Panc1 (cell line): ENCODE data around the gene NFATC2IP. TPM values are rescaled to one million over a fixed set of nuclear protein-coding genes. Genes with fewer than 3 reads are reported as not detected.

ENCODE experiments used
- ATAC-seq: fragments of 200-7000 bp; cut with Tn5 transposase; 2 replicates; pipeline ENCODE4 v1.9.1; 2020; ENCODE audit warnings: mild to moderate bottlenecking, moderate library complexity
- BruUV-seq: library from RNA; stranded (reverse); fragments of 400-500 nt; replicated peaks from 2 replicates; lab custom pipeline; 2021; lab: Mats Ljungman, UMichigan
- CTCF ChIA-PET: fragments of 300-600 bp; sonication (Branson Sonifier 250); formaldehyde crosslinking; loops from one replicate; lab custom pipeline; 2022; ENCODE audit warnings: antibody characterized with exemption; lab: Charles Lee
- POLR2A ChIA-PET: fragments of 300-600 bp; sonication (Branson Sonifier 250); formaldehyde crosslinking; loops from one replicate; lab custom pipeline; 2022; ENCODE audit warnings: antibody characterized with exemption; lab: Charles Lee
- DNase-seq: peaks from one replicate; pipeline ENCODE4 v3.0.0-alpha.2; 2010; ENCODE audit warnings: low read depth, low spot score
- H3K27ac ChIP-seq: 2 replicates; pipeline ENCODE4 v1.5.1; 2011; ENCODE audit warnings: mild to moderate bottlenecking, low read length, inconsistent platforms
- H3K27me3 ChIP-seq: fragments of 200-500 bp; sonication (Bioruptor generic); 2 replicates; pipeline ENCODE4 v1.6.0; 2014; ENCODE audit warnings: low read length, inconsistent platforms; ENCODE audit not compliant: control insufficient read depth, insufficient read depth
- H3K36me3 ChIP-seq: fragments of 200-500 bp; sonication (Bioruptor generic); 2 replicates; pipeline ENCODE4 v1.5.1; 2014; ENCODE audit warnings: inconsistent platforms, mild to moderate bottlenecking, low read length, moderate library complexity; ENCODE audit not compliant: control insufficient read depth, insufficient read depth
- H3K4me1 ChIP-seq: 2 replicates; pipeline ENCODE4 v1.5.1; 2011; ENCODE audit warnings: inconsistent platforms, mild to moderate bottlenecking, low read length, moderate library complexity; ENCODE audit not compliant: control insufficient read depth, insufficient read depth
- H3K4me3 ChIP-seq, 2 experiments: 2 replicates each; pipeline ENCODE4 v1.5.1; 2011 to 2012; ENCODE audit warnings: low read depth in 2 of 2, low read length in 2 of 2, mild to moderate bottlenecking in 2 of 2, inconsistent platforms in 1 of 2, moderate library complexity in 1 of 2
- H3K9me3 ChIP-seq: fragments of 200-500 bp; sonication (Bioruptor generic); 2 replicates; pipeline ENCODE4 v1.5.1; 2014; ENCODE audit warnings: low read depth, mild to moderate bottlenecking, inconsistent platforms, low read length, moderate library complexity; ENCODE audit not compliant: control insufficient read depth, insufficient read depth
- CTCF ChIP-seq: fragments of 450-650 bp; IDR thresholded peaks from 2 replicates; pipeline ENCODE4 v1.5.1; 2017; ENCODE audit warnings: mild to moderate bottlenecking
- POLR2AphosphoS5 ChIP-seq: IDR thresholded peaks from 2 replicates; pipeline ENCODE4 v1.6.1; 2012; ENCODE audit warnings: mild to moderate bottlenecking, low read depth, low read length, moderate library complexity
- REST ChIP-seq, 2 experiments: IDR thresholded peaks; 2 replicates each; pipeline ENCODE4 v1.6.1; 2011 to 2012; ENCODE audit warnings: low read depth in 2 of 2, control low read depth in 1 of 2, low read length in 1 of 2, mild to moderate bottlenecking in 1 of 2, moderate library complexity in 1 of 2; ENCODE audit not compliant: insufficient read depth in 1 of 2
- SIN3A ChIP-seq: IDR thresholded peaks from 2 replicates; pipeline ENCODE4 v1.6.1; 2012; ENCODE audit warnings: low read depth, mild to moderate bottlenecking, low read length, moderate library complexity, borderline replicate concordance; ENCODE audit not compliant: insufficient read depth
- TCF7L2 ChIP-seq: IDR thresholded peaks from 2 replicates; pipeline ENCODE4 v1.6.1; 2011; ENCODE audit warnings: mild to moderate bottlenecking, low read depth, low read length, inconsistent platforms
- in situ Hi-C: cut with HindIII; loops from 2 replicates; pipeline ENCODE4 v1.10.0; 2016; ENCODE audit warnings: low sequenced_read_pairs, low pct_unique_long_range_greater_than_20kb
- intact Hi-C: fragments of 100-400 bp; cut with micrococcal nuclease; formaldehyde crosslinking; loops from one replicate; pipeline ENCODE4 v1.10.0; 2022; ENCODE audit not compliant: unreplicated experiment
- total RNA-seq: library from RNA; stranded (reverse); gene quantifications from one replicate; pipeline ENCODE4 v1.2.1, GENCODE V29; 2021; ENCODE audit not compliant: unreplicated experiment

NFATC2IP gene
- total RNA-seq, 1 experiment from 2014 or later, result 47.3 TPM

GRCh38 chr16:28985211-28986041 lies 34.7 kb downstream of the NFATC2IP start:
- H3K4me1 ChIP-seq, result no peaks in the 10 kb centered on the region
- no peak overlapping the region for H3K27ac ChIP-seq
- H3K27me3 ChIP-seq, result no peaks in the 10 kb centered on the region
- in situ Hi-C loops (no loop called here), intact Hi-C loops (no loop called here)
- no TSS peak for BruUV-seq
- no peak overlapping the region for H3K4me3 ChIP-seq
- TF ChIP-seq CTCF (no peak), SIN3A (no peak), REST (IDR thresholded peaks at IDR 0.05; ENCODE audit: insufficient read depth in 1 of 2, low read depth in 2 of 2, low read length in 1 of 2) (no peak), POLR2AphosphoS5 (no peak), TCF7L2 (no peak)
- no peaks in the 10 kb centered on the region for H3K36me3 ChIP-seq
- DNase-seq (no peak), ATAC-seq (no peak)
- ChIA-PET POLR2A (no interaction called here), CTCF (no interaction called here)
- H3K9me3 ChIP-seq, result no peaks in the 10 kb centered on the region

DNA sequence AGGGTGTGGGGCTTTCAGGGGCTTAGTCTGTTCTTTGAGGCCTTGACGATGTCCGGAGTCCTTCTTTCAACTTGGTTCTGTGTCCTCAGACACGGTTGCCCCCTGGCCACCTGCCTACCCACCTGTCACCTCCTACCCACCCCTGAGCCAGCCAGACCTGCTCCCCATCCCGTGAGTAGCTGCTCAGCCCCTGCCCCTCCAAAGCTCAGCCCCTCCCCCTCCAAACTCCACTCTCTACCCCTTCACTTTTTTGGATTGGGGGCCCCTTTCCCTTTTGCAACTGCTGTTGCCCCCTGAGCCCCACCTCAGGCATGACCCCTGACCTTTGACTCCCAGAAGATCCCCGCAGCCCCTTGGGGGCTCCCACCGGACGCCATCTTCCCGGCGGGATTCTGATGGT lies 35.3 kb downstream of the NFATC2IP start:
- POLR2A ChIA-PET, result no interaction called here
- BruUV-seq, result no TSS peak
- CTCF ChIA-PET, result no interaction called here

More for the DNA sequence above, 35.3 kb downstream of the NFATC2IP start:
- Histone ChIP-seq H3K27ac (no peak overlapping the region), H3K27me3 (no peaks in the 10 kb centered on the region), H3K36me3 (no peaks in the 10 kb centered on the region), H3K4me1 (no peaks in the 10 kb centered on the region), H3K9me3 (no peaks in the 10 kb centered on the region), H3K4me3 (no peak overlapping the region)
- intact Hi-C loops, result no loop called here
- DNase-seq (no peak), ATAC-seq (no peak)
- in situ Hi-C loops, result no loop called here
- no peak for TF ChIP-seq CTCF
- TF ChIP-seq REST (IDR thresholded peaks at IDR 0.05; ENCODE audit: insufficient read depth in 1 of 2, low read depth in 2 of 2, low read length in 1 of 2), result no peak
- TF ChIP-seq TCF7L2, result no peak
- TF ChIP-seq POLR2AphosphoS5, result no peak
- no peak for TF ChIP-seq SIN3A
